ENCODE results near the gene CDH13. TPM values are rescaled to one million over a fixed set of nuclear protein-coding genes. Genes with fewer than 3 reads are reported as not detected.

The CDH13 gene
- polyA plus RNA-seq, 2 of the 4 experiments (the other 2 are of a cell fraction), result not detected

DNA sequence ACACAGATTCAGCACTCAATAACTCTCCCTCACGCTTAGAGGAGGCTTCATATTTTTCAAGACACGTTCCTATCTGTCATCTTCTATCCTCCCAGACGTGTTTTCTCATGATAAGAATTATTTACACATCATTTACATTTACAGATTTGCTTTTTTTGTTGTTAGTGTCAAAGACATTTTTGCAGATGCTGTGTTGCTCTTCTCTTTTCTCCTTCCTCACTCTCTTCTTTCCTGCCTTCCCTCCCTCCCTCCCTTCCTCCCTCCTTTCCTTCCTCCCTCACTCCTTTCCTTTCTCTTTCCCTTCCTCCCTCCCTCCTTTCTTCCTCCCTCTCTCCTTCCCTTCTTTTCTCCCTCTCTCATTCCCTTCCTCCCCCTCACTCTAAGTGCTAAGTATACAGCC lies 643.9 kb downstream of the CDH13 start:
- Histone ChIP-seq H3K27ac (no peak overlapping the region), H3K4me3 (no peak overlapping the region), H3K4me2 (no peak overlapping the region), H3K9me3 (no peaks in the 10 kb centered on the region), H3K4me1 (no peaks in the 10 kb centered on the region)
- no peak for FAIRE-seq
- DNase-seq (ENCODE audit: low read depth in 1 of 2, low spot score in 1 of 2), result no peak
- CTCF ChIA-PET, result no interaction called here
- TF ChIP-seq HOXA7 (CRISPR knock-in tag; IDR thresholded peaks at IDR 0.05), result no peak
- no peak for TF ChIP-seq FOSB (CRISPR knock-in tag; IDR thresholded peaks at IDR 0.05)
- no peak for TF ChIP-seq CBX2 (IDR thresholded peaks at IDR 0.05; ENCODE audit: borderline replicate concordance, low read depth)
- TF ChIP-seq, protein P1, sequence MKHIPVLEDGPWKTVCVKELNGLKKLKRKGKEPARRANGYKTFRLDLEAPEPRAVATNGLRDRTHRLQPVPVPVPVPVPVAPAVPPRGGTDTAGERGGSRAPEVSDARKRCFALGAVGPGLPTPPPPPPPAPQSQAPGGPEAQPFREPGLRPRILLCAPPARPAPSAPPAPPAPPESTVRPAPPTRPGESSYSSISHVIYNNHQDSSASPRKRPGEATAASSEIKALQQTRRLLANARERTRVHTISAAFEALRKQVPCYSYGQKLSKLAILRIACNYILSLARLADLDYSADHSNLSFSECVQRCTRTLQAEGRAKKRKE (CRISPR knock-in tag; IDR thresholded peaks at IDR 0.05; ENCODE audit: low read depth), result no peak
- 0% methylated on average over 3 of the region's 3 CpGs for WGBS (ENCODE audit: missing lambda C conversion rate)
- POLR2A ChIA-PET, result no interaction called here
- no peak for ATAC-seq

DNA sequence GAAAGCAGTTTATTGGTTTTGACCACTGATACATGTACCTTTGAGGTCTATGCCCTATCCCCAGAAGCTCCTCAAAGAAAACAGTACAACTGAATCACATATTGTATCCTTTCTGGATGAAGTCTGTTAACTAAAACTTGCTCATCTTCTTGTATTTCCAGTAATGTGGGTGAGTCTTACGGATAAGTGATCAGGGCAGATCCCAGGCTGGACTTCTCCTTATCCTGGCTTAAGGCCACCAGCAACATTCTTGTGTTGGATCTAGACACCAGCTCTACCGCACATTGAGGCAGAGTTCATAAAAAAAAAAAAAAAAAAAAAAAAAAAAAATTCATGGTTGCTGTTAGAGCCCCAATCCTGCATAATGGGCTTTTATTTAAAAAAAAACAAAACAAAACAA lies 644.4 kb downstream of the CDH13 start:
- no peak for FAIRE-seq
- POLR2A ChIA-PET, result no interaction called here

DNA sequence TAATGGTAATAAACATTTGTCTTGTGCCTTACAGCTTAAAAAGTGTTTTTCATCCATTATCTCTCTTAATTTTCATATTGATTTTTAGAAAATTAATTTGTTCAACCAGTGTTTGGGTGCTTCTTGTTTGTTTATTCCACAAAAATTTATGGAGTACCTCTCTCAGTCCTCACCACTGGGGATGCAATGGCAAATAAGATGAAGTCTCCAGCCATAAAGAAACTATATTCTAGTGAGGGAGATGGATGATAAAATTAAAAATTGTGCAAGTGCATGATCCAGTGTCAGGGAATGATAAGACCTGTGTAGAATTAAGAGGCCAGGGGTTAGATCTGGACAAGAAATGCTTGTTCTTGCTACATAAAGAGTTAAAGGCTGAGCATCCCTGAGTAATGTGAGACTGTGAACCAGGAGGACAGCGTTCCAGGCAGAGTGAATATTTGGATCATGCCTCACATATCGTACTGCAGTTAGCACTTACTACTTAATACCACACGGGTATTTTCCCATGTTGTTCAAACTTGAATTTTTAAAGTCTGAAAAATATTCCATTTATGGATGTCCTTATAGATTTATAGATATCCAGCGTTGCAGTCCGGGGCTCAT lies 645.3 kb downstream of the CDH13 start:
- no peak for DNase-seq (ENCODE audit: low read depth in 1 of 2, low spot score in 1 of 2)
- WGBS (ENCODE audit: missing lambda C conversion rate), result 2% methylated on average over 5 of the region's 5 CpGs
- CTCF ChIA-PET, result no interaction called here
- ATAC-seq, result no peak
- Histone ChIP-seq H3K4me3 (no peak overlapping the region), H3K4me1 (no peaks in the 10 kb centered on the region), H3K9me3 (no peaks in the 10 kb centered on the region), H3K4me2 (no peak overlapping the region), H3K27ac (no peak overlapping the region)
- FAIRE-seq, result no peak
- TF ChIP-seq HES2 (IDR thresholded peaks at IDR 0.05) (no peak), EHF (CRISPR knock-in tag; IDR thresholded peaks at IDR 0.05) (no peak), CBX2 (IDR thresholded peaks at IDR 0.05; ENCODE audit: borderline replicate concordance, low read depth) (no peak), TP53 (CRISPR knock-in tag; IDR thresholded peaks at IDR 0.05) (no peak), CHD2 (IDR thresholded peaks at IDR 0.05; ENCODE audit: low read length, partially characterized antibody) (no peak), KDM5A (IDR thresholded peaks at IDR 0.05) (no peak), PHF8 (IDR thresholded peaks at IDR 0.05; ENCODE audit: borderline replicate concordance, low read depth) (no peak), GATA3 (IDR thresholded peaks at IDR 0.05; ENCODE audit: borderline replicate concordance) (no peak), EHMT2 (IDR thresholded peaks at IDR 0.05; ENCODE audit: low read depth) (no peak), RNF2 (IDR thresholded peaks at IDR 0.05; ENCODE audit: borderline replicate concordance, low read depth) (no peak), MYC (IDR thresholded peaks at IDR 0.05; ENCODE audit: borderline replicate concordance, low read length) (no peak), BCL3 (IDR thresholded peaks at IDR 0.05) (no peak), NFE2L2 (conservative IDR thresholded peaks at IDR 0.05; ENCODE audit: low read length) (no peak), CTCF (IDR thresholded peaks at IDR 0.05) (no peak)
- POLR2A ChIA-PET, result no interaction called here

More for the DNA sequence above, 644.4 kb downstream of the CDH13 start:
- CTCF ChIA-PET, result no interaction called here
- no peak for DNase-seq (ENCODE audit: low read depth in 1 of 2, low spot score in 1 of 2)
- 0% methylated on average over 2 of the region's 2 CpGs for WGBS (ENCODE audit: missing lambda C conversion rate)
- no peak for ATAC-seq
- TF ChIP-seq, protein P1 (CRISPR knock-in tag; IDR thresholded peaks at IDR 0.05; ENCODE audit: low read depth), result no peak
- TF ChIP-seq EHMT2 (IDR thresholded peaks at IDR 0.05; ENCODE audit: low read depth) (no peak), RAD21 (conservative IDR thresholded peaks at IDR 0.05 in 1 of 2, IDR thresholded peaks at IDR 0.05 in 1 of 2) (no peak), HOXA7 (CRISPR knock-in tag; IDR thresholded peaks at IDR 0.05) (no peak), NPAS2 (CRISPR knock-in tag; IDR thresholded peaks at IDR 0.05; ENCODE audit: borderline replicate concordance) (no peak), PHF8 (IDR thresholded peaks at IDR 0.05; ENCODE audit: borderline replicate concordance, low read depth) (no peak)
- TF ChIP-seq, protein P2, sequence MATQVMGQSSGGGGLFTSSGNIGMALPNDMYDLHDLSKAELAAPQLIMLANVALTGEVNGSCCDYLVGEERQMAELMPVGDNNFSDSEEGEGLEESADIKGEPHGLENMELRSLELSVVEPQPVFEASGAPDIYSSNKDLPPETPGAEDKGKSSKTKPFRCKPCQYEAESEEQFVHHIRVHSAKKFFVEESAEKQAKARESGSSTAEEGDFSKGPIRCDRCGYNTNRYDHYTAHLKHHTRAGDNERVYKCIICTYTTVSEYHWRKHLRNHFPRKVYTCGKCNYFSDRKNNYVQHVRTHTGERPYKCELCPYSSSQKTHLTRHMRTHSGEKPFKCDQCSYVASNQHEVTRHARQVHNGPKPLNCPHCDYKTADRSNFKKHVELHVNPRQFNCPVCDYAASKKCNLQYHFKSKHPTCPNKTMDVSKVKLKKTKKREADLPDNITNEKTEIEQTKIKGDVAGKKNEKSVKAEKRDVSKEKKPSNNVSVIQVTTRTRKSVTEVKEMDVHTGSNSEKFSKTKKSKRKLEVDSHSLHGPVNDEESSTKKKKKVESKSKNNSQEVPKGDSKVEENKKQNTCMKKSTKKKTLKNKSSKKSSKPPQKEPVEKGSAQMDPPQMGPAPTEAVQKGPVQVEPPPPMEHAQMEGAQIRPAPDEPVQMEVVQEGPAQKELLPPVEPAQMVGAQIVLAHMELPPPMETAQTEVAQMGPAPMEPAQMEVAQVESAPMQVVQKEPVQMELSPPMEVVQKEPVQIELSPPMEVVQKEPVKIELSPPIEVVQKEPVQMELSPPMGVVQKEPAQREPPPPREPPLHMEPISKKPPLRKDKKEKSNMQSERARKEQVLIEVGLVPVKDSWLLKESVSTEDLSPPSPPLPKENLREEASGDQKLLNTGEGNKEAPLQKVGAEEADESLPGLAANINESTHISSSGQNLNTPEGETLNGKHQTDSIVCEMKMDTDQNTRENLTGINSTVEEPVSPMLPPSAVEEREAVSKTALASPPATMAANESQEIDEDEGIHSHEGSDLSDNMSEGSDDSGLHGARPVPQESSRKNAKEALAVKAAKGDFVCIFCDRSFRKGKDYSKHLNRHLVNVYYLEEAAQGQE (IDR thresholded peaks at IDR 0.05), result no peak
- H3K4me3 ChIP-seq, result no peak overlapping the region
- no peak overlapping the region for H3K4me2 ChIP-seq
- H3K4me1 ChIP-seq, result no peaks in the 10 kb centered on the region
- H3K9me3 ChIP-seq, result no peaks in the 10 kb centered on the region
- no peak overlapping the region for H3K27ac ChIP-seq
